HG03558 (cell line): ENCODE data around the gene SKAP1.
"Not testable (repeated sequence)": the region's sequence is repeated elsewhere in the genome, so short reads cannot be mapped to it uniquely, and the experiment has no call there.

Experiments used
- ATAC-seq: cut with Tn5 transposase; IDR thresholded peaks from one replicate; pipeline ENCODE4 v1.9.1; 2021; ENCODE audit warnings: moderate number of reproducible peaks; ENCODE audit not compliant: unreplicated experiment; ENCODE audit errors: extremely low read depth

SKAP1 gene

DNA sequence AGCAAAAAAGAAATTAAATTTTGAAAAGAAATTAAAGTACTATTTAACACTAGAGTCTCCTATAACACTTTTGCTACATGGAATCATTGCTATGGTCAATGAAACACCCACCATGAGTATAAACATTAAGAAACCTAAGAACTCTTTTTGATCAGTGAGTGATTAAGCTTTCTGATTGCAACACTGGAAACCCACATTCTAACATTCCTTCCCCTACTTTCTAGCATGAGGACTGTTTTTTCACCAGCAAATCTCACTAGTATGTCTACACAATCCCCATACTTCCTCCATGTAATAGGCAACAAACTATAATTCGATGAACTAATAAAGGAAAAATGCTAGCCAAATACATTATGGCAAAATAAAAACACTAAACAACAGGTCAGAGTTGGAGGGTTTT is 54.7 kb downstream of the SKAP1 start:
- ATAC-seq = no peak

DNA sequence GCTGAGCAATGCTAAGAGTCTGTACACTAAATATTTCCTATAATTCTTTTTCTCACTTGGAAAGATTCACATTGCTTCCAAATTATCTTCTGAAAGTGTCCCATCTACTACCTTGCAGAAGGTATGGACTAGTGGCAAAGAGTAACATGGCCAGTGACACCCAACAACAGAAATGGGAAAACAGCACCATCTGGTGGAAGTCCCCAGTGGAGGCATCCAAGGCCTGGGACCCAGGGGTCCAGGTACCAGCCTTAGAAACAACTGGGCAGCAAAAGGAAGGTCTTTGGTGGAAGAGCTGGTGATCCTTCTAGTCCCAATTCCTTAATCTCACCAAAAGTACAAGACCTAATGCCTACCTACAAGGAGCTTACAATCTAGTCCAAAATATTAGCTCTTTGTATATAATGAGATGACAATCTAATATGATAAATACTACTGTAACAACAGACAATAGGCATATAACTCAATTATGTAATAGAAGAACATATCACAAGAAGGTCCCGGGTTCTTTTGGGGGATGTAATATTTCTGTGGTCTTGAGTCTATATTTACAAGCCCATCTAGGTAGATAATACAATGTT is 55.3 kb downstream of the SKAP1 start:
- no peak for ATAC-seq

DNA sequence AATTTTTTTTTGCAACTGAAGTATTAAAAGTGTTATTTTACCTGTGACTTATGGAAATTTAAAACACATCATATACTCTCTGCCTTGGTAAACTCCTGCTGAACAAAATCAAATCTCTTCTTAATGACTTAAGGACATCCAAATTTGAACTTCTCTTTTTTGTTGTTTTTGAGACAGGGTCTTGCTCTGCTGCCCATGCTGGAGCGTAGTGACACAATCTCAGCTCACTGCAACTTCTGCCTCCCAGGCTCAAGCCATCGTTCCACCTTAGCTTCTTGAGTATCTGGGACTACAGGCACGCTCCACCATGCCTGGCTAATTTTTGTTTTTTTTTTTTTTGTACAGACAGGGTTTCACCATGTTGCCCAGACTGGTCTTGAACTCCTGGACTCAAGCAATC is 56.1 kb downstream of the SKAP1 start:
- no peak for ATAC-seq

DNA sequence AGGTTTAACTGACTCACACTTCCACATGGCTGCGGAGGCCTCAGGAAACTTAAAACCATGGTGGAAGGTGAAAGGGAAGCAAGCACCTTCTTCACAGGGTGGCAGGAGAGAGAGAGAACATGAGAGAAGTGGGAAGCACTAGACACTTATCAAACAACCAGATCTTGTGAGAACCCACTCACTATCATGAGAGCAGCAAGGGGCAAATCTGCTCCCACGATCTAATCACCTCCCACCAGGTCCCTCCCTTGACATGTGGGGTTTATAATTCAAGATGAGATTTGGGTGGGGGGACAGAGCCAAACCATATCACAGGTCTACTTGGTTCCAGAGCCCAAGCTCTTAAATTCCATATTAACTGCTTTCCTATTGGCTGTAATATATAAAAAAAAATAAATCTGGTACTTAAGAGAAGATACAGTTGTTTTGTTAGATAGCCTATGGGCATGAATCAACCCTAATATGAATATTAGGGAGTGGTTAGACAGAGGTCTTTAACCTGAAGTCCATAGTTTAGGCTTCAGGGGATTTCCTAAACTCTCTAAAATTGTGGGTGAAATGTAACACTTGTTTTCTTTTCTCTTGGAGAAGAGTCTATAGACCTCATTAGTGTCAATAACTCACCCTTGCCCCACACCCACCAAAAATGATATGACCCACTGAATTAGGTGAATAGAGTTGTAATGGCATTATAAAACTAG is 56.7 kb downstream of the SKAP1 start:
- ATAC-seq = no peak

DNA sequence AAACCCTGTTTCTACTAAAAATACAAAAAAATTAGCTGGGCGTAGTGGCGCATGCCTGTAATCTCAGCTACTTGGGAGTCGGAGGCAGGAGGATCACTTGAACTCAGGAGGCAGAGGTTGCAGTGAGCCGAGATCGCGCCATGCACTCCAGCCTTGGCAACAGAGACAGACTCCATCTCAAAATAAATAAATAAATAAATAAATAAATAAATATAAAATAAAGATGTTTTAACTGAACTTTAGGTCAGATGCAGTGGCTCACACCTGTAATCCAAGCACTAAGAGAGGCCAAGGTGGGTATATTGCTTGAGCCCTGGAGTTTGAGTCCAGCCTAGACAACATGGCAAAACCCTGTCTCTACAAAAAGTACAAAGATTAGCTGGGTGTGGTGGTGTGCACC is 61.0 kb downstream of the SKAP1 start:
- ATAC-seq = not testable (repeated sequence)

DNA sequence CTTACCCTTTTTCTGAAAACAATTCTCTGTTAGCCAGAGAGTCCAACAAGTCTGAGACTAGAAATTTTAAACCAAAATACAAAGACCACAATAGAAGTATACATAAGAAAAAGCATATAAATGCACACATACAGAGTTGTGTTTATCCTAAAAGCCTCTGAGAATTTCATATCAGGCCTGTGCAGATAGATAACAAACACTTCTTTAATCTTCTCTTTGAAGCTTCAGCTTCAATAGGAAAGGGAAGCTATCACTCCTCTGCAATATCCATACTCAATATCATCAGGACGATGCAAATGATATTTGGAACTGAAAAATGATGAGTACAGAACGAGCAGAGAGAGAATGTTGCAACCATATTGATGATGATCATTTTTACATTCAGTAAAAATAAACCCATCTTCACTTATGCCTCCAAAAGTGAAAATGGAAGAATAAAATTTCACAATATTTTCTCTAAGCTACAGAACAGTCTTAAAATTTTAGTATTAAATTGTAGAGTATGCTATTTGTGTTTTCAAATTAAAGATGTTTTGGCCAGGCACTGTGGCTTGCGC is 61.6 kb downstream of the SKAP1 start:
- no peak for ATAC-seq

DNA sequence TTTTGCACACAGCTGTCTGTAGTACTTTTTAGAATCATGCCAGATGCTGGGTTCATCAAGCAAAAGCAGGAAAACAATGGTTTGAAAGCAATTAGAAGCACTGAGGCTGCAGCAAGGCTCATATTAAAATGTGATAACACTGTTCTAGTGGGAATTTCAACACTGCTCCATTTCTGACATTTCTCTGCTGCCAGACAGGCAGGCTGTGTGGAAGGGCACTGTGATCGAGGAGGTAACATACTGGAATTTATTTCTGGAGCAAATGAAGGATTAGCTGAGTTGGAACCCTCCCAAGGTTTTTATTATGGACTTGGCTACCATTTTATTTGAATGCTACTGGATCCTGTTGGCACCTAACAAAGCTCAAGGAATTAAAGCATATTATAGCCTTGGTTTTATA is 66.9 kb downstream of the SKAP1 start:
- ATAC-seq = no peak

DNA sequence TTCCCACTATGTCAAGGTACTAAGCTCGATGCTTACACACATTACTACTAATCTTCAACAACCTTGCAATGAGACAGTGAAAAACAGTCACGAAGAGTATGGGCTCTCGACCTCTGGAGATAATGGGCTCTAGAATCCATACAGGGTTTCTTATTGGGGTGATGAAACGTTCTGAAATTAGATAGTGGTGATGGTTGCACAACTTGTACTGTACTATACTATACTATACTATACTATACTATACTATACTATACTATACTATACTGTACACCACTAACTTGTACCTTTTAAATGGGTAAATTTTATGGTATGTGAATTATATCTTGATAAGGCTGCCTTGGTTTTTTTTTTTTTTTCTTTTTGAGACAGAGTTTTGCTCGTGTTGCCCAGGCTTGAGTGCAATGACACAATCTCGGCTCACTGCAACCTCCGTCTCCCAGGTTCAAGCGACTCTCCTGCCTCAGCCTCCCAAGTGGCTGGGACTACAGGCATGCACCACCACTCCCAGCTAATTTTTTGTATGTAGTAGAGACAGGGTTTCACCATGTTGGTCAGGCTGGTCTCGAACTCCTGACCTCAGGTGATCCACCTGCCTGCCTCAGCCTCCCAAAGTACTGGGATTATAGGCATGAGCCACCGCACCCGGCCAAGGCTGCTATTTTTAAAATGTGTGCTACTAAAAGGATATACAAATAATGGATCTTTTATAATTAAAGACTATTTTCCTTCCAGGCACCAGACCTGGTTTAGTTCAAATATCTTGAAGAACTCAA is 69.0 kb downstream of the SKAP1 start:
- ATAC-seq = not testable (repeated sequence)

DNA sequence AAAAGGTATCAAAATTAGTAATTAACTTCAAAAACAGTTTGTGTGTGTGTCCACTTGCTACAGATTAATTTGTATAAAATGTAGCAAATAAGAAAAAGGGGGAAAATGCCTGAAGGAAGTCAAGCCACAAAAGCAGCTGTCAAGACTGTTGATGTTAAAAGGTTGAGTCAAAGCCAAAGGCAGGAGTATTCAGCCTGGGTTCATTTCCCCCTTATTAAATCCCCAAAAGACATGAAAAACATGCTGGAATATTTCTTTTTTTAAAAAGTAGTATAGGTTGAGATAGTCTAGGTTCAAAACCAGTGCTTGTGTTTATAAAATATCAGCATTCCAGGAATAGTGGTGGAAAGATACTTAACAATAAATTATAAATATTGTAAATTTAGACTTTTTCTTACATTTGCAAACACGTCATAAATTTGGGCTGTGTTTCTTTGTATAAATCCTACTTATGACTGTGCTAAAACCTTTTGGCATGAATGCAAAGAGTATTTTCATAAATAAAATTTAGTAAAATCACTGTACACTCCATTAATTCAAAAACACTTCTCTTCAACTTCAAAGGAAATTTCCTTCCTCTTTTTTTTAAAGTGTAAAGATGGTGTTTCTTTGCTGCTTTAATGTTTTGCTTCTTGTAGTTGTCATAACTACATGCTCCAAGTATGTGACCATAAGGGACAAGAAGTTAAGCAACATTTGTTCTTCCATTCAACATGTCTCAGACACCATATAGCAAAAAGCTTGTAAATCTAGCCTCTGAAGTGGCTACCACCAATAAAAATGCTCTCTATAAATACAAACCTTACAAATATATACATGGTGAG is 72.0 kb downstream of the SKAP1 start:
- ATAC-seq = no peak

DNA sequence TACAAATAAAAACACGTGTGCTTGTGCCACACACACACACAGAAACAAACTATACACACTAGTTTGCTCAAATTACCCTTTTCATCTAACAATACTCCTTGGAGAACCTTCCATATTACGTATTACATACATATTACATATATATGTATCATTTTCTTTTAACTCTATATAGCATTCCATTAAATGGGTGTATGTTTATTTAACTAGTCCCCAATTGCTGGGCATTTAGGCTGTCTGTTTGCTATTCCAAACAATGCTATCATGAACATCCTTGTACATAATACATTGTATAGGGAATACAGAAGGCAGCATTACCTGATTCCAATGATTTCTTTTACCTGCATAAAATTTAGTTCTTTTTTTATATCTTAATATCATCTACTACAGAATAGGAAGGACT is 73.1 kb downstream of the SKAP1 start:
- no peak for ATAC-seq

DNA sequence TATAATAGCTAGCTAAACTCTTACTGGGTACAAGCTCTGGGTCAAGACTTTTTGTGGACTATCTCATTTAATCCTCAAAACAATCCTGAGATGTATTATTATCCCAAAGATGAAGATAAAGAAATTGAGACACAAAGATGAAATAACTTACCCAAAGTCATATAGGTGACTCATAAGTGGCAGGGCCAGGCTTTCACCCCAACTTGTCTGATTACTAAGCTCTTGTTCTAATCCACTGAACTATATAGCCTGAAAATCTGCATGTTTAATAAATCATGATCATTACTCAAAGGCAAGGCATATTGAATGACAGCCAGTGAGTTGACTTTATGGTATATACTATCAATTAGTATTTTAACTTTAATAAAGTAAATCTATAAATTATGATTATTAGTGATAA is 77.4 kb downstream of the SKAP1 start:
- ATAC-seq = no peak

DNA sequence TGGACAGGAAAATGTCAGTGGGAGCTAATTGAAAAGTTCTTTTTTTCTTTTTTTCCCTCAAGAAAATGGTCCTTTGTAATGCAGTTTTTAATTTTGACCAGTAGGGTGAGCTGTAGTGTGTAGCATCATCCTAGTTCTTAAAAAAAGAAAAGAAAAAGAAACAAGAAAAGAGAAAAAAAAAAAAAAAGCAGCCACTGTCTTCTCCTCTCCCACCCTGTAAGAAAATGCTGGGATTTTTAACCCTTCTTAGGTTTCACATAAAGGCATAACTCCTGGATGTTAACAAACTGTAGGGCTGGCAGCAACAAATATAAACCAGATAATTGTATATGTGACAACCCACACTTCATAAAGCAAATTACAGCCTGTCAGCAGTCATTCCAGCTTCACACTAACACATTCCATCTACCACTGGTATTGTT is 78.1 kb downstream of the SKAP1 start:
- ATAC-seq = no peak

DNA sequence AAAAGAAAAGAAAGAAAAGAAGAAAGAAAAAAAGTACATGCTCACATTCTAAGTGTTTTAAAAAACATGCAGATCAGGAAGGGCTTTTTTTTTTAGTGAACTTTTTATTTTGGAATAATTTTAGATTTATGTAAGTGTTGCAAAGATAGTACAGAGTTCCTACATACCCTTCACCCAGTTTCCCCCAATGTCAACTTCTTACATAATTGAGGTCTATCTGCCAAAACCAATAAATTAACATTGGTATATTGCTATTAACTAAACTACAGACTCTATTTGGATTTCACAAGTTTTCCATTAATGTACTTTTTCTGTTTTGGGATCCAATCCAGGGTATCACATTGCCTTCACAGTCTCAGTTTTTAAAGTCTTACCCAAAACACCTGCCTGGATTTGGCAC is 81.7 kb downstream of the SKAP1 start:
- ATAC-seq = no peak

DNA sequence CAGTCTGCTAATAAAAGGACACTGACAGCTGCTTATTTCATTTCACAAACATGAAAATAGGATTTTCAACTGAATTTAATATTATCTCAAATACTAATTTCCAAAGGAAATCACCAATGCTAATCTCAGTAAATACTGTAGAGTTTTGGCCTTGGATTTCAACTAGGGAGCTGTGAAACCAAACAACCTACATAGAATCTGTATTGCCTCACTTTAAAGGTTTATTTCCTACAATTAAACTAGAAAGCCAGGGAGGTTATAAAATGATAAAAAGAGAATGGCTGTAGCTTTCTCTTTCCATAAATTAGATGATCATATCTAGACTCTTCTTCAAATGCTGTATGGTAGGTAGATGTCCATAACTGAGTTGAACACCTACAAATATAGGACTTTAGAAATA is 82.8 kb downstream of the SKAP1 start:
- no peak for ATAC-seq

DNA sequence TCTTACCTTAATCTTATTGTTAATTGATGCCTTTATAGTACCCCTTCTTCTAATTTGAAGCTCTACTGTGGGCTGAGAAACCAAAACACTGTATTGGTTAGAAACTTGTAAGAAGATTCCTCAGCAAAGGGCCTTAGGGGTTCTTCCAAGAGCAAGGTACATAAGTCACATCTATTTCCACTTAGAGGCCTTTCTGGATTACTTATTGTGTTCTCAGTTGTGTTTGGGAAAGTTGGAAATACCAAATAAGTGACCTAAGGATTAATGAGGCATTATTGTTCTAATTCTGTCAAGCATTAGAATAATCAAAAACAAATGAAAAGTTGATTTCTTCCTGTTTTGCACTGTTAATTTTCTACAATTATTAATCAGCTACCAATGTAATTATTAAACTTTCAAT is 85.8 kb downstream of the SKAP1 start:
- ATAC-seq = no peak

DNA sequence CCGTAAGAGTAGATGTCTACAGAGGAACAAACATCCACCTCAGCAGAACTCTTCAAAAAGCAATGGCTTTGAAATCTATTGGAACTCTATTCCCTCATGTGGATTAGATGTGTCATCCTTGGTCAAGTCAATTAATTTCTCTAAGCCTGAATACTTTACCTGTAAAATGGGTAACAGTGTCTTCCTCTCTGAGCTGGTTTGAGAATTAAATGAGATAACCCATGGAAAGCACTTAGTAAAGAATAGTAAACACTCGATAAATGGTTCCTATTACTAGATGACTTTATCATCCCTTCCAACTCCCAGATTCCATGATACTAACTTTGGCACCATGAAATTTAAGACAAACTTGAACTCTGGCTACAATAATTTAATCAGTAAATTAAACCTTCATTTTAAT is 89.1 kb downstream of the SKAP1 start:
- no peak for ATAC-seq

DNA sequence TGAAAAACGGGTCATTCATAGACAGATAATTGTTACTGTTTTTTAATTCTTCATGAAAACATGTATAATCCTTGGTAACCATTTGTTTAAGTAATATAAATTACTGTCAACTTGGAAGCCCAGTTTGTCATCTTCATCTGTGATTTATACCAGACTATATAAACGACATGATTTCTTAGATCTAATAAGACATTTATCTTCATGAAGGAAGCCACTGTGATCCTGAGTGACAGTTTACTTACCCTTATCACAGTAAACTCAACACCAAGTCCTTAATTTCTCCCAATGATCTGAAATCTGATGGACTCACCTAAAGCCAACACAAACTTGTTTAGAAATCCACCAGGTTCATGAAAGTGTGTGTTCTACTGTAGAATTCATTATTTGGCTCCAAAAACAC is 91.3 kb downstream of the SKAP1 start:
- no peak for ATAC-seq

DNA sequence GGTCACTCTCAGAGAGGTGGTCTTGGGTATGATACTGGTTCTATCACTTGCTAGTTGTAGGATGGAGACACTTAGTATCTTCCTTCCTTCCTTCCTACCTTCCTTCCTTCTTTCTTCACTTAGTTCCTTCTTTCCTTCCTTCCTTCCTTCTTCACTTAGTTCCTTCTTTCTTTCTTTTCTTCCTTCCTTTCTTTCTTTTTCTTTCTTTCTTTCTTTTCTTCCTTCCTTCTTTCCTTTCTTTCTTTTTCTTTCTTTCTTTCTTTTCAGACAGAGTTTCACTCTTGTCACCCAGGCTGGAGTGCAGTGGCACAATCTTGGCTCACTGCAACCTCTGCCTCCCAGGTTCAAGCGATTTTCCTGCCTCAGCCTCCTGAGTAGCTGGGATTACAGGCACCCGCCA is 92.1 kb downstream of the SKAP1 start:
- ATAC-seq = not testable (repeated sequence)

DNA sequence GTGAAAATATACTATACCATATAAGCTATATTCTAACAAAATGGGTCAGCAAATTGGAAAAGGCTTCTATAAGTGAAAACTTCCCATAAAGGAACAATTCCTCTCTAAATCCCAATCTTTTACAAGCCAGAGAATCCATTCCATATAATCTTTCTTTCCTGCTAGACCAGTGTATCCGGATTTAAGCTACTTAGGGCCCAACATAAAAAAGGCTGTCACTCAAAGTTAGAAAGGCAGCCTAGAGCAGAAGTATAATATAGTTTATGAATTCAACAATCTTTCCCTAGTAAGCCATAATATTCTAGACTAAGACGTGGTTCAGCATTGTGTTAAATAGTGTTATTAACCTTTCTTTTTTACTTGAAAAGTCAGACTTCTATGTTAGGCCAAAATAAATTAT is 93.0 kb downstream of the SKAP1 start:
- ATAC-seq = no peak

DNA sequence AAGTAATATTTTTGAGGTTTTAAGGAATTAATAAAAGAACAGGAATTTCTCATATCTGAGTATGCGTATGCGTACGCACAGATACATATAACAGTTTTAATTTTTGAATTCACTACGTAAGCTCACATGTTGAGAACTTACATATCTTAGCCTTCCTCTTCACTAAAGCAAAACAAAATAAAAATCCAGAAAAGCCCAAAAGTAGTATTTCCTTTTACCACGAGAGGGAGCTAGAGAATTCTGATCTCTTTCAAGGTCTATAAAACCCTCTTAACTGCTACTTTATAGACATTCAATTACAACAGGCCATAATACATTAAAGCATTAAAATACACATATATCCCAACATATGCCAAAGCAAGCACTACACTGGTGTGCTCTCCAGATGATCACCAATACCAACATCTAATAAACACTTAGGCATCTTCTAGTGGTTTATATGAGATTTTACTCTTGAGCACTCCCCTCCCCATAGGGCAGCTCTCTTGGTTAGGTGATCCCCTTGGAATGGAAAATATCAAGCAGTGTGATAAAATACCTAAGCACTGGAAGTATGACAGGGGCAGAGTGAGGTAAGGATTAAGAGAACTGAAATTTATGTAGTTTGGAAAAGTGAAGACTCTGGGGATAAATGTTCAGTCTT is 94.0 kb downstream of the SKAP1 start:
- ATAC-seq = no peak
